Activated CD8-positive, alpha-beta T cell treated with anti-CD3 and anti-CD28 coated beads for 36 hours (primary cell): ENCODE data around the gene CFAP97D2. TPM values are rescaled to one million over a fixed set of nuclear protein-coding genes. Genes with fewer than 3 reads are reported as not detected.
"Not testable (repeated sequence)": the region's sequence is repeated elsewhere in the genome, so short reads cannot be mapped to it uniquely, and the experiment has no call there.

Experiments used
- ATAC-seq: fragments of 200-7000 bp; cut with Tn5 transposase; one replicate; pipeline ENCODE4 v1.10.0; 2021; ENCODE audit warnings: mild to moderate bottlenecking, moderate library complexity
- CTCF ChIA-PET: fragments of 350-600 bp; sonication (Branson Sonifier 250); formaldehyde crosslinking; loops from one replicate; lab custom pipeline; 2021; ENCODE audit warnings: antibody characterized with exemption; lab: Charles Lee
- POLR2A ChIA-PET: fragments of 350-600 bp; sonication (Branson Sonifier 250); formaldehyde crosslinking; loops from one replicate; lab custom pipeline; 2021; ENCODE audit warnings: antibody characterized with exemption; lab: Charles Lee
- DNase-seq: peaks from one replicate; pipeline ENCODE4 v3.0.0-alpha.2; 2020
- H3K27ac Mint-ChIP-seq: one replicate; pipeline ENCODE4 v1.8.0; 2021; ENCODE audit warnings: mild to moderate bottlenecking, mixed read lengths
- H3K27me3 Mint-ChIP-seq: one replicate; pipeline ENCODE4 v1.8.0; 2021; ENCODE audit warnings: mixed read lengths
- H3K36me3 Mint-ChIP-seq: one replicate; pipeline ENCODE4 v1.8.0; 2021; ENCODE audit warnings: low read depth, mixed read lengths
- H3K4me1 Mint-ChIP-seq: one replicate; pipeline ENCODE4 v1.8.0; 2021; ENCODE audit warnings: low read depth, mixed read lengths
- H3K4me3 Mint-ChIP-seq: one replicate; pipeline ENCODE4 v1.8.0; 2021; ENCODE audit warnings: mild to moderate bottlenecking, moderate library complexity, mixed read lengths
- H3K9me3 Mint-ChIP-seq: one replicate; pipeline ENCODE4 v1.8.0; 2021; ENCODE audit warnings: mixed read lengths
- CTCF ChIP-seq: fragments of 200-600 bp; IDR thresholded peaks from one replicate; pipeline ENCODE4 v1.8.0; 2022; ENCODE audit warnings: antibody characterized with exemption, mild to moderate bottlenecking
- intact Hi-C: fragments of 100-400 bp; cut with micrococcal nuclease; formaldehyde crosslinking; loops from one replicate; pipeline ENCODE4 v1.10.0; 2022
- total RNA-seq, 2 experiments: library from RNA; stranded (reverse); gene quantifications; one replicate each; pipeline ENCODE4 v1.2.3, GENCODE V29; 2021

The CFAP97D2 gene
- total RNA-seq, 2 experiments from 2014 or later: not detected

- CTCF ChIA-PET: interaction anchor here (0.9 to 1.2 kb wide), 4 partner anchors 11 to 94 kb away, joined by 3 to 4 read pairs (median 3); no protein-coding TSS in a partner anchor
- ATAC-seq (peak; percentile 8), DNase-seq (peak; percentile 53)
- Mint-ChIP-seq H3K9me3 (peaks cover 2% of the 10 kb centered on the region), H3K27me3 (no peaks in the 10 kb centered on the region), H3K4me1 (peaks cover 37% of the 10 kb centered on the region), H3K36me3 (peaks cover 21% of the 10 kb centered on the region), H3K4me3 (peak overlapping the region; percentile 99), H3K27ac (peak overlapping the region; percentile 91)
- intact Hi-C loops: no loop called here
- POLR2A ChIA-PET: interaction anchor here (0.6 to 12.3 kb wide), 12 partner anchors 9 to 97 kb away, joined by 3 to 99 read pairs (median 8); no protein-coding TSS in a partner anchor
- TF ChIP-seq CTCF: no peak
Observed at GRCh38 chr13:114131583-114132418, 47.3 kb upstream of the CFAP97D2 start.

- ChIA-PET POLR2A (interaction anchor here (0.6 to 12.3 kb wide), 2 partner anchors 21 to 55 kb away, joined by 3 to 99 read pairs; no protein-coding TSS in a partner anchor), CTCF (interaction anchor here (0.6 kb wide), 1 partner anchor 96 kb away, joined by 3 read pairs; no protein-coding TSS in a partner anchor)
- no peaks in the 10 kb centered on the region for H3K27me3 Mint-ChIP-seq
- H3K9me3 Mint-ChIP-seq: no peaks in the 10 kb centered on the region
- intact Hi-C loops: no loop called here
- H3K27ac Mint-ChIP-seq: peak within 1 kb of the TSS; percentile 91
- peaks cover 30% of the 10 kb centered on the region for H3K4me1 Mint-ChIP-seq
- no peak for TF ChIP-seq CTCF
- peak within 1 kb of the TSS; percentile 99 for H3K4me3 Mint-ChIP-seq
- ATAC-seq: peak; percentile 56
- peak; percentile 71 for DNase-seq
- peaks cover 14% of the 10 kb centered on the region for H3K36me3 Mint-ChIP-seq
Observed at GRCh38 chr13:114132419-114133121, 46.5 kb upstream of the CFAP97D2 start, which contains the start of gene RASA3. Gene RASA3, minus strand, starts transcription at chr13:114132623. Its CDS starts 134 bp downstream, at chr13:114132489.

- ATAC-seq, intact Hi-C loops, H3K4me3 Mint-ChIP-seq, DNase-seq, H3K27me3 Mint-ChIP-seq, POLR2A ChIA-PET, H3K9me3 Mint-ChIP-seq, H3K27ac Mint-ChIP-seq, CTCF ChIA-PET: not testable (repeated sequence)
- Mint-ChIP-seq H3K36me3 (peaks cover 14% of the 10 kb centered on the region), H3K4me1 (peaks cover 24% of the 10 kb centered on the region)
Observed at GRCh38 chr13:114133126-114133525, 45.9 kb upstream of the CFAP97D2 start.

GRCh38 chr13:114133552-114133951, 45.5 kb upstream of the CFAP97D2 start:
- Mint-ChIP-seq H3K36me3 (peaks cover 10% of the 10 kb centered on the region), H3K27ac (peak overlapping the region; percentile 8), H3K4me1 (peaks cover 20% of the 10 kb centered on the region), H3K4me3 (peak overlapping the region; percentile 58)
- H3K9me3 Mint-ChIP-seq, CTCF ChIA-PET, intact Hi-C loops, ATAC-seq, H3K27me3 Mint-ChIP-seq, DNase-seq: not testable (repeated sequence)
- POLR2A ChIA-PET: interaction anchor here (1.4 kb wide), 1 partner anchor 9 kb away, joined by 4 read pairs; no protein-coding TSS in a partner anchor

GRCh38 chr13:114134111-114134943, 44.7 kb upstream of the CFAP97D2 start:
- H3K4me3 Mint-ChIP-seq: peak overlapping the region; percentile 58
- intact Hi-C loops: no loop called here
- H3K4me1 Mint-ChIP-seq: peaks cover 14% of the 10 kb centered on the region
- ATAC-seq (no peak), DNase-seq (peak; percentile 30)
- no peaks in the 10 kb centered on the region for H3K27me3 Mint-ChIP-seq
- peaks cover 2% of the 10 kb centered on the region for H3K9me3 Mint-ChIP-seq
- TF ChIP-seq CTCF: no peak
- ChIA-PET POLR2A (interaction anchor here (1.4 kb wide), 1 partner anchor 10 kb away, joined by 4 read pairs; no protein-coding TSS in a partner anchor), CTCF (interaction anchor here (0.7 kb wide), 1 partner anchor 92 kb away, joined by 3 read pairs; no protein-coding TSS in a partner anchor)
- H3K27ac Mint-ChIP-seq: peak overlapping the region; percentile 11
- peaks cover 10% of the 10 kb centered on the region for H3K36me3 Mint-ChIP-seq
